HepG2 (cell line): ENCODE measurements around the gene RRAD. TPM values are rescaled to one million over a fixed set of nuclear protein-coding genes. Genes with fewer than 3 reads are reported as not detected.

ENCODE experiments used
- AHR ChIP-seq: IDR thresholded peaks from 2 replicates; pipeline ENCODE4 v1.6.1; 2018; ENCODE audit warnings: missing genetic modification reagents, missing compliant biosample characterization
- ETV5 ChIP-seq: IDR thresholded peaks from 2 replicates; pipeline ENCODE4 v1.6.1; 2018; ENCODE audit warnings: missing biosample characterization, missing genetic modification reagents, inconsistent platforms, borderline replicate concordance
- FOXC1 ChIP-seq: sonication (generic); formaldehyde crosslinking; IDR thresholded peaks from 2 replicates; pipeline ENCODE4 v1.8.0; 2022; ENCODE audit warnings: mild to moderate bottlenecking, missing genetic modification reagents, borderline replicate concordance
- HNF1B ChIP-seq: sonication (generic); formaldehyde crosslinking; IDR thresholded peaks from 2 replicates; pipeline ENCODE4 v1.5.1; 2020; ENCODE audit warnings: mild to moderate bottlenecking, moderate library complexity, missing genetic modification reagents
- HNF4G ChIP-seq, 2 experiments: sonication (generic) in 1 of 2; formaldehyde crosslinking in 1 of 2; IDR thresholded peaks; 2 replicates each; pipeline versions ENCODE4 v1.4.0 to v1.6.1; 2011 to 2020; ENCODE audit warnings: borderline replicate concordance in 2 of 2, low read depth in 2 of 2, mild to moderate bottlenecking in 2 of 2, low read length in 1 of 2, missing genetic modification reagents in 1 of 2, moderate library complexity in 1 of 2
- HNRNPLL ChIP-seq: fragments of 200-400 bp; formaldehyde crosslinking; IDR thresholded peaks from 2 replicates; pipeline ENCODE4 v1.6.1; 2017; ENCODE audit warnings: mild to moderate bottlenecking, low read depth, low read length; ENCODE audit not compliant: poor library complexity, severe bottlenecking
- KDM3A ChIP-seq: IDR thresholded peaks from 2 replicates; pipeline ENCODE4 v1.6.1; 2018; ENCODE audit warnings: low read depth, missing compliant biosample characterization
- PAX8 ChIP-seq: sonication (generic); formaldehyde crosslinking; IDR thresholded peaks from 2 replicates; pipeline ENCODE4 v1.8.0; 2022; ENCODE audit warnings: mild to moderate bottlenecking, missing genetic modification reagents, borderline replicate concordance
- PAXIP1 ChIP-seq: sonication (generic); formaldehyde crosslinking; conservative IDR thresholded peaks from 2 replicates; pipeline ENCODE4 v1.4.0; 2020; ENCODE audit warnings: mild to moderate bottlenecking, missing genetic modification reagents, moderate library complexity
- RBM39 ChIP-seq: fragments of 200-400 bp; formaldehyde crosslinking; IDR thresholded peaks from one replicate; pipeline ENCODE4 v1.6.1; 2018; ENCODE audit warnings: antibody characterized with exemption, mild to moderate bottlenecking, low read depth, low read length; ENCODE audit not compliant: poor library complexity, severe bottlenecking
- RFXANK ChIP-seq: IDR thresholded peaks from 2 replicates; pipeline ENCODE4 v1.6.1; 2016
- ZFX ChIP-seq: sonication (generic); formaldehyde crosslinking; IDR thresholded peaks from 2 replicates; pipeline ENCODE4 v1.4.0; 2020; ENCODE audit warnings: mild to moderate bottlenecking, low read depth, missing genetic modification reagents, moderate library complexity
- ZNF275 ChIP-seq: sonication (generic); formaldehyde crosslinking; IDR thresholded peaks from 2 replicates; pipeline ENCODE4 v1.8.0; 2022; ENCODE audit warnings: missing genetic modification reagents, mild to moderate bottlenecking, inconsistent platforms, borderline replicate concordance
- ZNF382 ChIP-seq: sonication (generic); formaldehyde crosslinking; IDR thresholded peaks from 2 replicates; pipeline ENCODE4 v1.5.0; 2020; ENCODE audit warnings: missing genetic modification reagents, mild to moderate bottlenecking, borderline replicate concordance
- ZNF557 ChIP-seq: sonication (generic); formaldehyde crosslinking; IDR thresholded peaks from 2 replicates; pipeline ENCODE4 v1.4.0; 2020; ENCODE audit warnings: missing genetic modification reagents
- ZNF615 ChIP-seq: sonication (generic); formaldehyde crosslinking; IDR thresholded peaks from 2 replicates; pipeline ENCODE4 v1.5.0; 2020; ENCODE audit warnings: mild to moderate bottlenecking, missing genetic modification reagents, borderline replicate concordance
- polyA plus RNA-seq, 8 experiments: library from polyadenylated mRNA; depleted of rRNA in 3 of 8; stranded (reverse) in 7 of 8; unstranded in 1 of 8; fragments of >200 nt; fragmentation: Illumina TruSeq in 4 of 8; extraction: Trizol in 4 of 8; gene quantifications; 2 replicates each; pipeline versions ENCODE4 v1.2.1 to v1.2.3, GENCODE V29; 2011 to 2016; ENCODE audit warnings: low read depth in 4 of 8, missing spikeins in 1 of 8, mixed read lengths in 1 of 8; ENCODE audit not compliant: insufficient read depth in 1 of 8
- total RNA-seq, 5 experiments: library from RNA; depleted of rRNA; stranded (reverse); fragments of >200 nt; fragmentation: Illumina TruSeq; extraction: Trizol; gene quantifications; 2 replicates each; pipeline ENCODE4 v1.2.3, GENCODE V29; 2016; ENCODE audit warnings: low read depth in 1 of 5
- TF ChIP-seq, protein P1 (sequence below): sonication (generic); formaldehyde crosslinking; IDR thresholded peaks from 2 replicates; pipeline ENCODE4 v1.4.0; 2020; ENCODE audit warnings: mild to moderate bottlenecking, missing genetic modification reagents
- TF ChIP-seq, protein P2 (sequence below): fragments of 450-650 bp; IDR thresholded peaks from 2 replicates; pipeline ENCODE4 v1.6.1; 2017; ENCODE audit warnings: mild to moderate bottlenecking

Gene RRAD
- total and polyA plus RNA-seq, 2 of the 13 experiments (the other 11 are each of a cell fraction or from before 2014, with no cell fraction given): 0.80 to 1.1 TPM

- TF ChIP-seq HNRNPLL (peak; percentile 18), ZFX (CRISPR knock-in tag) (peak; percentile 63), AHR (CRISPR knock-in tag) (peak; percentile 66; the same call in 1 of the 2 replicates), RFXANK (no peak), ETV5 (peak; percentile 23; the same call in 1 of the 2 replicates), FOXC1 (0 out of 2 replicates have a peak, but pooled peaks have one; percentile 57), ZNF557 (no peak), ZNF382 (no peak), HNF1B (CRISPR knock-in tag) (0 out of 2 replicates have a peak, but pooled peaks have one; percentile 8), RBM39 (peak; percentile 20), KDM3A (CRISPR knock-in tag) (0 out of 2 replicates have a peak, but pooled peaks have one; percentile 4), PAXIP1 (0 out of 2 replicates have a peak, but pooled peaks have one; percentile 35), ZNF275 (CRISPR knock-in tag) (no peak), ZNF615 (no peak), PAX8 (CRISPR knock-in tag) (no peak), HNF4G (IDR thresholded peaks at IDR 0.05; ENCODE audit: borderline replicate concordance, low read depth, low read length) (0 out of 2 replicates have a peak, but pooled peaks have one; percentile 38), HNF4G (CRISPR knock-in tag; IDR thresholded peaks at IDR 0.05; ENCODE audit: borderline replicate concordance, low read depth) (peak; percentile 36; the same call in 1 of the 2 replicates)
- TF ChIP-seq, protein P1, sequence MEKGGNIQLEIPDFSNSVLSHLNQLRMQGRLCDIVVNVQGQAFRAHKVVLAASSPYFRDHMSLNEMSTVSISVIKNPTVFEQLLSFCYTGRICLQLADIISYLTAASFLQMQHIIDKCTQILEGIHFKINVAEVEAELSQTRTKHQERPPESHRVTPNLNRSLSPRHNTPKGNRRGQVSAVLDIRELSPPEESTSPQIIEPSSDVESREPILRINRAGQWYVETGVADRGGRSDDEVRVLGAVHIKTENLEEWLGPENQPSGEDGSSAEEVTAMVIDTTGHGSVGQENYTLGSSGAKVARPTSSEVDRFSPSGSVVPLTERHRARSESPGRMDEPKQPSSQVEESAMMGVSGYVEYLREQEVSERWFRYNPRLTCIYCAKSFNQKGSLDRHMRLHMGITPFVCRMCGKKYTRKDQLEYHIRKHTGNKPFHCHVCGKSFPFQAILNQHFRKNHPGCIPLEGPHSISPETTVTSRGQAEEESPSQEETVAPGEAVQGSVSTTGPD (CRISPR knock-in tag): no peak
- TF ChIP-seq, protein P2, sequence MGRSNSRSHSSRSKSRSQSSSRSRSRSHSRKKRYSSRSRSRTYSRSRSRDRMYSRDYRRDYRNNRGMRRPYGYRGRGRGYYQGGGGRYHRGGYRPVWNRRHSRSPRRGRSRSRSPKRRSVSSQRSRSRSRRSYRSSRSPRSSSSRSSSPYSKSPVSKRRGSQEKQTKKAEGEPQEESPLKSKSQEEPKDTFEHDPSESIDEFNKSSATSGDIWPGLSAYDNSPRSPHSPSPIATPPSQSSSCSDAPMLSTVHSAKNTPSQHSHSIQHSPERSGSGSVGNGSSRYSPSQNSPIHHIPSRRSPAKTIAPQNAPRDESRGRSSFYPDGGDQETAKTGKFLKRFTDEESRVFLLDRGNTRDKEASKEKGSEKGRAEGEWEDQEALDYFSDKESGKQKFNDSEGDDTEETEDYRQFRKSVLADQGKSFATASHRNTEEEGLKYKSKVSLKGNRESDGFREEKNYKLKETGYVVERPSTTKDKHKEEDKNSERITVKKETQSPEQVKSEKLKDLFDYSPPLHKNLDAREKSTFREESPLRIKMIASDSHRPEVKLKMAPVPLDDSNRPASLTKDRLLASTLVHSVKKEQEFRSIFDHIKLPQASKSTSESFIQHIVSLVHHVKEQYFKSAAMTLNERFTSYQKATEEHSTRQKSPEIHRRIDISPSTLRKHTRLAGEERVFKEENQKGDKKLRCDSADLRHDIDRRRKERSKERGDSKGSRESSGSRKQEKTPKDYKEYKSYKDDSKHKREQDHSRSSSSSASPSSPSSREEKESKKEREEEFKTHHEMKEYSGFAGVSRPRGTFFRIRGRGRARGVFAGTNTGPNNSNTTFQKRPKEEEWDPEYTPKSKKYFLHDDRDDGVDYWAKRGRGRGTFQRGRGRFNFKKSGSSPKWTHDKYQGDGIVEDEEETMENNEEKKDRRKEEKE: no peak
These were observed 7.6 kb downstream of the RRAD start (continued) for GRCh38 chr16:66917741-66918140.
